Fibroblast of skin of scalp (primary cell): ENCODE results near the gene TPRG1.

Experiments used
- DNase-seq: peaks from one replicate; pipeline ENCODE4 v3.0.0-alpha.2; 2013

TPRG1 gene

DNA sequence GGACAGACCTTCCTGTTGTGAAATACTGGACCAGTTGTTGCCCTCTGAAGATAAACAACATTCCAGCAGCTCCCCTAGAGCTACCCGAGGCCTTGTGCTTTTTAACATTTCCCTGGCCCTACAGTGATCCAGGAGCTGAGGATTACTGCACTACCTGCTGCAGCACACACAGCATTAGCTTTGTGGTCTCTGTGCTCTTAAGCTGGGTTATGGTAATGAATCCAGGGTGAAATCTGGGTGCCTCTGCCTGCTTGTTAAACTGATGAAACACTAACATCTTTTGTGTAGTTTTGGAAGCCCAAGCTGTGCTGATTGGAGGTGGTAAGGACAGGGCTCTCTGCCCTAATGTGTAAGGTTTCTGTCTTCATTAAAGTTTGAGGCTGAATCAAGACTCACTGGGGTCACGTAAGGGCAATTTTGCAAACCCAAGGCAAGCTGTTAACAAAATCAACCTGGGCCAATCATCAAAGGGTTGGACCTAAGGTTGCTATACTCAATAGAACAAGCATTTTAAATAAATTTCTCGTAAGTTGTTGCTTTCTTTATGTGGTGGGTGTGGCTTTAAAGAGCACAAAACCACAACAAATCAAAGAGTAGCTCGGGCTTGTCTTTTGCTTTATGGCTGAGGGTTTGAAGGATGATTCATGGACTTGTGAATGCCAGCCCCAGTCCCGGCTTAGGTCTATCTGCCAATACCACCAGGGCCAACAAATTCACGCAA is 183.9 kb downstream of the TPRG1 start:
- DNase-seq, result peak; percentile 64

DNA sequence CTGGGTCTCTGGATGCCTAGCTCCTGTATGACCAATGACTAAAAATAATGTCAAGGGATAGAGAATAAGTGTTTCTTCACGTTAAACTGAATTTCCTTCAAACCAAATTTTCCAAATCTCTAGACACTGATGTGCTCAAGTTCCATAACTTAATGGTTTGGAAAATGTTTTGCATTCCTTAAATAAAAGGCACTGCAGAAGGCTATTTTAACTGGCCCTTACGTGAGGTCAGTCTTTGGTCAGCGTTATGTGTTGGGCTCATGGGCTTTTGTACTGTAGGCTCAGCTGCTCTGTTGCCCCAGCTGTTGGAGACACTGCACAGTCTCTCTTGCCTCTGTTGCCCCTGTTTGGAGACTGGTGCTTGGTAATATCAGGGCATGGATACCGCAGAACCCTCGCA is 188.5 kb downstream of the TPRG1 start:
- DNase-seq, result peak; percentile 8

DNA sequence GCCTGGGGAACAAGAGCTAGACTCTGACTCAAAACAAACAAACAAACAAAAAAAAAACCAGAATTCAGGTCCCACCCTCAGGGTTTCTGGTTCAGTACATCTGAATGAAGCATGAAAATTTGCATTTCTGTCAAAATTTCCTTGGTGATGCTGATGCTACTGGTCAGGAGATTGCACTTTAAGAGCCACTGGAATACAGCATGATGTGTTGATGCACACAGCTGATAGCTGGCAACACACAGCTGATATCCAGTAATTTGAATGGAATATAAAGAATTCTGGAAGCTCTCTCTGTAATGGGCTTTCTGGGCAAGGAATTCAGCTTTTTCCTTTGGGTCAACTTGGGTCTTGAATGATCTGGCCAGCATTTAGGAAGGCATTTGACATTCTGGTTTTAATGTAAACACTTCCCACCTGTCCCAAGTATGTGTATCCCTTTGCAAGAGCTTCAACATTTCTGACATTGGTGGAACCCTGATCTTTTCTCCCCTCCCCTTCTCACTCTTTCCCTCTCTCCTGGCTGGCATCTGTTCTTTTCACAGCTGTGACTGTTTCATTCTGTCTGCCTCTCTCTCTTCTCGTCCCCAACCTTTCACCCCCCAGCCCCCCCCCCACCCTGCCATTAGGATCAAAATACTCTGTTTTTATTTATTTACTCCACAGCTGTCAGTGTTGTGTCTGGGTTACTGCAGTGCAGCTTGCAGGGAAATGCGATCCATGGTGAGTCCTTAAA is 189.5 kb downstream of the TPRG1 start:
- no peak for DNase-seq

- DNase-seq, result peak; percentile 17
Observed at GRCh38 chr3:189363590-189364255, 192.0 kb downstream of the TPRG1 start.

DNA sequence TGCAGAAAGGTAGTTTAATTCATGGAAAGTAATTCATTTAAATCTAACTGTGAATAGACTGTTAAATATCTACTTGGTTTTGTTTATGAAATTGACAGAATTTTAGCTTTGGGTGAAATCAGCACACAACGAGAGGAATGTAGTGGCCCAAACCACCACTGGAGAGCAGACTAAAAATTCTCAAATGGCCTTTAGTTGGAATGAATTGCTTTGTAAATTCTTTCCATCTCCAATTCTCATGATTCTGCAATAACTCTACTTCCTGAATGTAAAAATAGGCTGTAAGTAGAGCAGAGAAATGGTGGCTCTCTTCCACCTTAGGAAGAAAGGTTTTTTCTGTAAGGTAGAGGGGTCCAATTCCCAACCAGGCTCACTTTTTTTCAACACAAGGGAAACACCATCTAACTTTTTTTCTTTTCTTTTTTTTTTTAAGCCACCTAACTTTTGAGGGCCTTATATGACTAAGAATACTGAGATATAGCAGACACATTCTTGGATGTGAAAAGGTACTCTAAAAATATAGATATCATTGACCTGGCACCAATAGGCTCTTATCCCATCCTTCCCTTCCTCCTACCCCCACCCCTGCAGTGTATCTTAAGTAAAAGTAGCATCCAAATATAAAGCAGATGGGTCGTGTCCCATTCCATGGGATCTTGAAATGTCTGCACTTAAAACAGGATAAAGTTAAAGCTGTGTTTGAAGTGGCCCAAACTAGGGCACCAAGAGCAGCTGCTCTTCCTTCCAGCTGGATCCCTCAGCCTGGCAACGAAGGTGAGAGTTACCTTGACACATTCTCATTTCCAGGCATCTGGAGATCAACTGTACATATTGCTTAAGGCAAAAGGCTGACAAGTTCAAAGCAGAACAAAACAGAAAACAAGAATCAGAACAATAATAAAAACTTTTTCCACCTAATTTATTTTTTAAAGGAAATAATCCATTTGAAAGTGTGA is 194.1 kb downstream of the TPRG1 start:
- peak; percentile 36 for DNase-seq

DNA sequence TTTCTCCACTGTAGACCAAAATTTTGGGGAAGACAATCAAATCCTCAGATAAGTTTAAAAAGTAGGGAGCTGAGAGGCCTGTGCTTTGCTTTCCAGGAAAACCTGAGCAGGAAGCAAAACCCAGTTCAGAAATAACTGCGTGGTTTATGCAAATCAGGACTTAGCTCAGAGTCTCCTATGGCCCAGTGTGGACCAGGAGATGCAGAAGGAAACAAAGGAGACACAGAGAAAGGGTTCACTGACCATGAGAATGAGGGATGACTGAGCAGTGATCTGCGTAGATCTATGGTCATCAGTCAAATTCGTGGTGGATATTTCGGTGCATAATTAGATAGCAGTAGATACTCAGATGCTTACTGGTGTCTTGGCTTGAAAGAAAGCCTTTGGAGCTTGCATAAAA is 196.6 kb downstream of the TPRG1 start:
- no peak for DNase-seq

GRCh38 chr3:189369636-189370035 is 197.9 kb downstream of the TPRG1 start:
- DNase-seq, result no peak

DNA sequence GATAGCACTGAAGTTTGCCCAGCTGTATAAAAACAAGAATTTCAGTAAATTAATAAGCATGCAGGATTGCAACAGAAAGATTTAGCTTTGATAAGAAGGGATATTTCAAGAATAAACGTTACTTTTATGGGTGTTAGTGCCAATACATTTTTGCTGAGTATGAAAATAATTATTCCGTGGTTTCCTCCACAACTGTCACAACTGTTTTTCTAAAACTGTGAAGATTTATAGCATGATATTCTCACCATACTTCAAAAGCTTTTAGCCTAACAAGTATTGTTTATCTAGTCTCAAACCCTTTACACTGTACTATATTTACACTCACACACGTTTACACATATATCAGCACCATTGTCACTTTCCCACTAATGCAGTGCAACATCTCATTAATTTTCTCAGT is 200.5 kb downstream of the TPRG1 start:
- DNase-seq, result no peak
